Measurements from ENCODE around the gene CAV1.
A peak's percentile ranks its signal among the peaks of the same experiment; 100 is the strongest.

CAV1 gene

DNA sequence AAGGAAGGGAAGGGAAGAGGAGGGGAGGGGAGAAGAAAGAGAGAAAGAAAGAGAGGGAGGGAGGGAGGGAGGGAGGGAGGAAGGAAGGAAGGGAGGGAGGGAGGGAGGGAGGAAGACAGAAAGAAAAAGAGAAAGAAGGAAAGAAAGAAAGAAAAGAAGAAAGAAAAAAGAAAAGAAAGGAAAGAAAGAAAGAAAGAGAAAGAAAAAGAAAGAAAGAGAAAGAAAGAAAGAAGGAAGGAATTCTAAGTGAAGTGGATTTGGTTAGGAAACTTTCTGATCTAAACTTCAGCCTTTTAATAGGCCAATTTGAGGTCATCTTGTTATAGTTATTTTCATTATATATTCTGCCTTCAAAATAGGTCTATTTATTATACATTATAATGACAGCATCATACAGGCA, 21.0 kb upstream of the CAV1 start:
- in situ Hi-C loops (cut with HindIII; ENCODE audit: low sequenced_read_pairs) = no loop called here
- DNase-seq (ENCODE audit: low read depth, low spot score) = no peak
- H3K4me3 ChIP-seq (ENCODE audit: low read depth, low read length) = no peak overlapping the region
- TF ChIP-seq, protein P1, sequence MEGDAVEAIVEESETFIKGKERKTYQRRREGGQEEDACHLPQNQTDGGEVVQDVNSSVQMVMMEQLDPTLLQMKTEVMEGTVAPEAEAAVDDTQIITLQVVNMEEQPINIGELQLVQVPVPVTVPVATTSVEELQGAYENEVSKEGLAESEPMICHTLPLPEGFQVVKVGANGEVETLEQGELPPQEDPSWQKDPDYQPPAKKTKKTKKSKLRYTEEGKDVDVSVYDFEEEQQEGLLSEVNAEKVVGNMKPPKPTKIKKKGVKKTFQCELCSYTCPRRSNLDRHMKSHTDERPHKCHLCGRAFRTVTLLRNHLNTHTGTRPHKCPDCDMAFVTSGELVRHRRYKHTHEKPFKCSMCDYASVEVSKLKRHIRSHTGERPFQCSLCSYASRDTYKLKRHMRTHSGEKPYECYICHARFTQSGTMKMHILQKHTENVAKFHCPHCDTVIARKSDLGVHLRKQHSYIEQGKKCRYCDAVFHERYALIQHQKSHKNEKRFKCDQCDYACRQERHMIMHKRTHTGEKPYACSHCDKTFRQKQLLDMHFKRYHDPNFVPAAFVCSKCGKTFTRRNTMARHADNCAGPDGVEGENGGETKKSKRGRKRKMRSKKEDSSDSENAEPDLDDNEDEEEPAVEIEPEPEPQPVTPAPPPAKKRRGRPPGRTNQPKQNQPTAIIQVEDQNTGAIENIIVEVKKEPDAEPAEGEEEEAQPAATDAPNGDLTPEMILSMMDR (IDR thresholded peaks at IDR 0.05; ENCODE audit: low read depth, low read length) = no peak

DNA sequence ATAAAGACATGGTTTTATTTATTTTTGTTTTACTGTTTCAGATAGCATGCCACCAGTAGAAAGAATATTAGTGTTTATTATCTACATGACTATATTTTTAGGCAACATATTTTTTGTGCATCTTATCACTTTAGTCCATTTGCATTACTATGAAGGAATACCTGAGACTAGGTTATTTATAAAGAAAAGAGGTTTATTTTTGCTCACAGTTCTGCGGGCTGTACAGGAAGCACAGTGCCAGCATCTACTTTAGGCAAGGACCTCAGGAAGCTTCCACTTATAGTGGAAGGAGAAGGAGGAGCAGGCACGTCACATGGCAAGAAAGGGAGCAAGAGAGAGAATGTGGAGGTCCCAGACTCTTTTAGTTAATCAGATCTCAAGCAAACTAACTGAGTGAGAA, 19.6 kb upstream of the CAV1 start:
- TF ChIP-seq, protein P1 (IDR thresholded peaks at IDR 0.05; ENCODE audit: low read depth, low read length) = no peak
- in situ Hi-C loops (cut with HindIII; ENCODE audit: low sequenced_read_pairs) = no loop called here
- no peak for DNase-seq (ENCODE audit: low read depth, low spot score)
- no peak overlapping the region for H3K4me3 ChIP-seq (ENCODE audit: low read depth, low read length)

DNA sequence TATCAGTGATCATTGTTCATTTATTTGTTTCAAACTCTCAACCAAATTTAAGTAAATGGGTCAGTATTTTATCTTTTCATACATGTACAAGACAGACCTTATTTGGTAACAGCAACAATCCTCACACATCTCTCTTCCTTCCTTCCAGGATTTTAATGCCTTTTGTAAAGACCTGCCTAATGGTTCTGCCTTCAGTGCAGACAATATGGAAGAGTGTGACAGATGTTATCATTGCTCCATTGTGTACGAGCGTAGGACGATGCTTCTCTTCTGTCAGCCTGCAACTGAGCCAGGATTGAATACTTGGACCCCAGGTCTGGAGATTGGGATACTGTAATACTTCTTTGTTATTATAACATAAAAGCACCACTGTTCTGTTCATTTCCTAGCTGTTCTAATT, 19.0 kb upstream of the CAV1 start:
- DNase-seq (ENCODE audit: low read depth, low spot score) = no peak
- in situ Hi-C loops (cut with HindIII; ENCODE audit: low sequenced_read_pairs) = no loop called here
- no peak overlapping the region for H3K4me3 ChIP-seq (ENCODE audit: low read depth, low read length)
- TF ChIP-seq, protein P1 (IDR thresholded peaks at IDR 0.05; ENCODE audit: low read depth, low read length) = no peak

DNA sequence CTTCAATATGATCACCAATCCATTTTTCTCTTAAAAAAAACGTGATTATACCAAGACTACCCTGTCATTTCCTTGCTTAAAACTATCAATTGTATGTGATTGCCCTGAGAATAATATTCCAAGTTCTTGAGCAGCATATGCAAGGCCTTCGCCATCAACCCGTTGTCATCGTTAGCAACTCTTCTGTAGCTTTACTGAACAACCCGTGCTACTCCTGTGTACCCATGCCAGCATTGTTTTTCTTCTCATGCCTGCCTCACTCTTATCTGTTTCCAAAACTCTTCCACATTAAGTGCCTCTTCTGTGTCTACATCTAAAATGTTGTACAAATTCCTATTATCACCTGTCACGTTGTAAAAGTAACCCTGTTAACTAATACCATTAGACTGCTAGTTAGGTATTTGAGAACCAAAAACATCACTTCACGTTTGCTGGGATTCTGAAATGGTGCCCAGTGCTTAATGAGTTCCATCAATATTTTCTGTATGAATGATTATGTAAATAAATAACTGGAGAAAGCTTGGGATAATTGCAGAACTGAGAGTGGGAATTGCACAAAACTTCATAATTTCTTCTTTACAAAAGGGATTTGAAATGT, 14.8 kb upstream of the CAV1 start:
- no peak overlapping the region for H3K4me3 ChIP-seq (ENCODE audit: low read depth, low read length)
- in situ Hi-C loops (cut with HindIII; ENCODE audit: low sequenced_read_pairs) = no loop called here
- no peak for DNase-seq (ENCODE audit: low read depth, low spot score)
- TF ChIP-seq, protein P1 (IDR thresholded peaks at IDR 0.05; ENCODE audit: low read depth, low read length) = no peak

DNA sequence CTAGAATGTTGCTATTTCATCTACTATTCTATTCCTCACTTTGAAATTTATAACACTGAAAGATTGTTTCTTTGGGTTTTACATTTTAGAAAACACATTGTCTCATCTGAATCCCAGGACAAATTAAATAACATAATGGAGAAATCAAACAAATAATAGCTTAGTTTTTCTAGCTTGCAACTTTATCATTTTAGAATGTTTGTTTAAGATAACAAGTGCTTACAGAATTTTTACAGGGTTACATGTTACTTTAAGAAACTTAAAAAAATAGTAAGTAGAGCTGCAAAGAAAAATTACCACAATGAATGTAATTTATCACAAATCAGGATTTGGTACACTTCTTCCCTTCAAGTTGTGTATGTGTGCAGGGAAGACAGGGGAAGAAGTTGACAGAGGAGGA, 14.0 kb upstream of the CAV1 start:
- TF ChIP-seq, protein P1 (IDR thresholded peaks at IDR 0.05; ENCODE audit: low read depth, low read length) = no peak
- DNase-seq (ENCODE audit: low read depth, low spot score) = no peak
- H3K4me3 ChIP-seq (ENCODE audit: low read depth, low read length) = no peak overlapping the region
- in situ Hi-C loops (cut with HindIII; ENCODE audit: low sequenced_read_pairs) = no loop called here

DNA sequence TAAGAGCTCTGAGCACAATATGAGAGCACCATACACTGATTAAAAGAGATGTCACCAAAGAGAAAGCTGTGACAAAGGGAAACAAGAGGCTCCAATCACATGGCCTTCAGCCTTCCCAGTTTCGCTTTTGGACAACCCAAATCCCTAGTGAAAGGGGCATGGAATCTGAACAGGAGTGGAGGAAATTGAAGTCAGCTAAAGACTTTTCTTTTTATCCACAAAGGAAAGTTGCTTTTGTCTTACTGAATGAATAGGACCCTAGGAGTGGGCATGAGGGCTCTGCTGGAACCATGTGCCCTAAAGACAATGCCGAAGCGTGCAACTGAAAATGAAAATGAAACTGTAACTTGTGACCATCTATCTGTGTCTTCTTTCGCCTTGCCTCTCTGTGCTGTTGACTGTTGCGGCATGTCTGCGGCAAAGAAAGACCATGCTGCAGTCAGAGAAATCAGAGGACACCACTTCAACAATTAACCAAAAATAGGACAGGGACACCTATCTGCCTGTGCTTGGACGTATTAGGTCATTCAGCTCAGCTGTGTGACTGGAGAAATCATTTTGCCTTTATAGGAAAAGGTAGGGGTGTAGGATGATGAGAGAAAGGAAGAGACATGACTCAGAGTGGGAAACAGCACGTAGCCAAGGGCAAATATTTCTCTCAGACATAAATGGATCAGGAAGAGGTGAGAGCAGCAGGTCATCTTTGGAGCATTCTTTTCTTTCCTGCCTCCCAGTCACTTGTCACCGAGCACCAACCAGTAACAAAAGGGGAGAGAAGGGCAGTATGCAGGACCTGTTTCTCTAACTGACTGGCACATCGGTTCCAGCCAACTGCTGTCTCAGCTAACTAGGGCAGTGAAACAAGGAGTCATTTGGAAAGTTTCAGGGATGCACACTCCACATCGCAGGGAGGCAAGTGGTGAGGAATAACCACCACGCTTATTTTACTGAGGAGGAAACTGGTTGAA, 13.0 kb upstream of the CAV1 start:
- DNase-seq (ENCODE audit: low read depth, low spot score) = peak; percentile 67
- TF ChIP-seq, protein P1 (IDR thresholded peaks at IDR 0.05; ENCODE audit: low read depth, low read length) = no peak
- no peak overlapping the region for H3K4me3 ChIP-seq (ENCODE audit: low read depth, low read length)
- in situ Hi-C loops (cut with HindIII; ENCODE audit: low sequenced_read_pairs) = no loop called here

All from astrocyte of the spinal cord (primary cell).